K562 (cell line): ENCODE measurements around the gene PRF1. TPM values are rescaled to one million over a fixed set of nuclear protein-coding genes. Genes with fewer than 3 reads are reported as not detected.
A peak's percentile ranks its signal among the peaks of the same experiment; 100 is the strongest.

Experiments used
- CBFA2T2 ChIP-seq: fragments of 450-650 bp; conservative IDR thresholded peaks from 2 replicates; pipeline ENCODE4 v1.6.1; 2017; ENCODE audit warnings: mild to moderate bottlenecking
- NCOA4 ChIP-seq: fragments of 450-650 bp; IDR thresholded peaks from 2 replicates; pipeline ENCODE4 v1.6.1; 2018; ENCODE audit warnings: mild to moderate bottlenecking; ENCODE audit not compliant: partially characterized antibody
- NFATC3 ChIP-seq: fragments of 450-650 bp; IDR thresholded peaks from 2 replicates; pipeline ENCODE4 v1.6.1; 2017; ENCODE audit warnings: mild to moderate bottlenecking
- NONO ChIP-seq, 2 experiments: fragments of 200-400 bp in 1 of 2; fragments of 450-650 bp in 1 of 2; formaldehyde crosslinking in 1 of 2; IDR thresholded peaks; 2 replicates each; pipeline ENCODE4 v1.6.1; 2017; ENCODE audit warnings: low read depth in 2 of 2, mild to moderate bottlenecking in 2 of 2, moderate library complexity in 2 of 2, low read length in 1 of 2
- PHF8 ChIP-seq: fragments of 200-600 bp; sonication (generic); IDR thresholded peaks from 2 replicates; pipeline ENCODE4 v1.6.1; 2012; ENCODE audit warnings: mixed run types, mild to moderate bottlenecking, inconsistent platforms, low read length, moderate library complexity, borderline replicate concordance
- POLR2AphosphoS2 ChIP-seq: IDR thresholded peaks from 2 replicates; pipeline ENCODE4 v1.6.1; 2012; ENCODE audit warnings: low read length, improper control_type of control experiment
- PTBP1 ChIP-seq: fragments of 200-400 bp; formaldehyde crosslinking; IDR thresholded peaks from 2 replicates; pipeline ENCODE4 v1.6.1; 2017; ENCODE audit warnings: low read depth, low read length
- RCOR1 ChIP-seq, 2 experiments: IDR thresholded peaks; 2 replicates each; pipeline ENCODE4 v1.6.1; 2012; ENCODE audit warnings: low read depth in 2 of 2, low read length in 2 of 2, borderline replicate concordance in 1 of 2, improper control_type of control experiment in 1 of 2
- SAFB2 ChIP-seq: fragments of 200-400 bp; formaldehyde crosslinking; IDR thresholded peaks from 2 replicates; pipeline ENCODE4 v1.6.1; 2018; ENCODE audit warnings: borderline replicate concordance, low read length, low read depth, moderate library complexity; ENCODE audit not compliant: severe bottlenecking
- STAT5A ChIP-seq: IDR thresholded peaks from 2 replicates; pipeline ENCODE4 v1.6.1; 2012; ENCODE audit warnings: low read length, inconsistent platforms, borderline replicate concordance
- TARDBP ChIP-seq: fragments of 450-650 bp; IDR thresholded peaks from 2 replicates; pipeline ENCODE4 v1.6.1; 2016
- TEAD4 ChIP-seq, 2 experiments: sonication (generic) in 1 of 2; formaldehyde crosslinking in 1 of 2; IDR thresholded peaks; 2 replicates each; pipeline versions ENCODE4 v1.6.1 to v1.8.0; 2012 to 2022; ENCODE audit warnings: borderline replicate concordance in 1 of 2, inconsistent platforms in 1 of 2, low read length in 1 of 2, mild to moderate bottlenecking in 1 of 2, missing genetic modification reagents in 1 of 2
- ZC3H4 ChIP-seq: sonication (generic); formaldehyde crosslinking; IDR thresholded peaks from 2 replicates; pipeline ENCODE4 v1.9.0; 2021; ENCODE audit warnings: missing genetic modification reagents, borderline replicate concordance
- ZNF586 ChIP-seq: fragments of 450-650 bp; formaldehyde crosslinking; conservative IDR thresholded peaks from 2 replicates; pipeline ENCODE4 v1.4.0; 2020; ENCODE audit warnings: mild to moderate bottlenecking, moderate library complexity
- polyA plus RNA-seq, 8 experiments: library from polyadenylated mRNA; depleted of rRNA in 4 of 8; stranded (reverse) in 5 of 8; unstranded in 3 of 8; fragments of >200 nt; fragmentation: Nextera tagmentation in 2 of 8; fragmentation: Illumina TruSeq in 1 of 8; extraction: Ambion mirVana in 2 of 8; extraction: Trizol in 1 of 8; gene quantifications; 2 replicates each; pipeline versions ENCODE4 v1.2.1 to v1.2.3, GENCODE V29; 2011 to 2014; ENCODE audit warnings: inconsistent platforms in 1 of 8, missing spikeins in 1 of 8
- total RNA-seq, 7 experiments: library from RNA; depleted of rRNA in 6 of 7; stranded (reverse); fragments of >200 nt in 6 of 7; fragmentation: Illumina TruSeq in 2 of 7; extraction: Trizol in 2 of 7; gene quantifications; 2 replicates each; pipeline versions ENCODE4 v1.2.1 to v1.2.3, GENCODE V29; 2011 to 2021; ENCODE audit warnings: low replicate concordance in 1 of 7
- TF ChIP-seq, protein P1 (sequence below): fragments of 450-650 bp; IDR thresholded peaks from 2 replicates; pipeline ENCODE4 v1.6.1; 2016
- TF ChIP-seq, protein P2 (sequence below): fragments of 250-450 bp; sonication (Bioruptor Pico); IDR thresholded peaks from 2 replicates; pipeline ENCODE4 v1.8.0; 2022; ENCODE audit warnings: moderate library complexity, mild to moderate bottlenecking, inconsistent platforms
- TF ChIP-seq, protein P3 (sequence below): sonication (generic); formaldehyde crosslinking; IDR thresholded peaks from 2 replicates; pipeline ENCODE4 v1.8.1; 2023; ENCODE audit warnings: mild to moderate bottlenecking, missing genetic modification reagents
- TF ChIP-seq, protein P4 (sequence below), 3 experiments: fragments of 200-800 bp in 1 of 3; fragments of 250-450 bp in 1 of 3; fragments of 450-650 bp in 1 of 3; sonication (Bioruptor Pico) in 1 of 3; sonication (Bioruptor generic) in 1 of 3; formaldehyde crosslinking in 1 of 3; IDR thresholded peaks; 2 replicates each; pipeline versions ENCODE4 v1.6.1 to v1.8.0; 2016 to 2022; ENCODE audit warnings: mild to moderate bottlenecking in 2 of 3, missing genetic modification characterization in 2 of 3, missing compliant biosample characterization in 1 of 3, moderate library complexity in 1 of 3
- TF ChIP-seq, protein P5 (sequence below): sonication (generic); formaldehyde crosslinking; IDR thresholded peaks from 2 replicates; pipeline ENCODE4 v1.8.0; 2022; ENCODE audit warnings: mild to moderate bottlenecking, missing genetic modification reagents

PRF1 gene
- total and polyA plus RNA-seq, 9 of the 15 experiments (the other 6 are each of a cell fraction or from before 2014, with no cell fraction given): 3.8 to 8.6 (median 6.3) TPM

DNA sequence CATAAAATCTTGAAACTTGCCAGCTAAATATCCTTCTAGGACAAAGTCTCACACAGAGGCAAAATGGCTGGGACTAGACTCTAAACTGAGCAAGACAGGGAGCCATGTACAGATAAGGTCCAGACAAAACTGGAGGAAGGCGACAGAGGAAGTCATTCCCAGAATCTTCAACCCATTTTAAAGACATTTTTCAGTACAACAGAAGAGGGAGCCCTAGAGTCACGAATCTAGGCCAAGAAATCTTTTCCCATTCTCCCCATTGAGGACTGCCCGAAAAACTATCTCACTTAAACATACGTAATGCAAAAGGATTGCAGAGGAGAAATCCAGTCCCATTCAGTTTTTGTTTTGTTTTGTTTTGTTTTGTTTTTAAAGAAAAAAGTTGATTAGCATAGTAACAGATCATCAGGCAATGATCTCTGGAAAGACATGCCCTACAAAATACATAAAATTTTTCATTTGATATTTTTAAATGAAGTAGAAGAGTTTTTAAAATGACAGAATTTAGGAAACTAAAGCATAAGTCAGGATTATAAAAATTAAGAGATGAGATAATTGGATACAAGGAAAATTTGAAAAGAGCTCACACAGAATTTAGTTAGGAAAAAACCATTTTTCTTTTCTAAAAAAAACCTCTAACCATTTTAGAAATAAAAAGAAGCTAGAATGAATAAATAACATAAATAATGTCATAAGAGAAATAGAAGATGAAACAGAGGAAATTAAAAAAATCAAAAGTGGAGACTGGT is 16.9 kb upstream of the PRF1 start (continued):
- TF ChIP-seq RCOR1 (IDR thresholded peaks at IDR 0.05; ENCODE audit: borderline replicate concordance in 1 of 2, low read depth in 2 of 2, low read length in 2 of 2) (peak in 1 of 2 experiments; percentile 82; a peak in 2 of 4 replicates), NONO (IDR thresholded peaks at IDR 0.05; ENCODE audit: low read depth in 2 of 2, low read length in 1 of 2) (no peak), PTBP1 (no peak), ZNF586 (no peak), PHF8 (no peak), STAT5A (no peak), CBFA2T2 (no peak), ZC3H4 (CRISPR knock-in tag) (no peak), SAFB2 (no peak), POLR2AphosphoS2 (no peak), NFATC3 (no peak), TARDBP (no peak), TEAD4 (IDR thresholded peaks at IDR 0.05; ENCODE audit: low read length) (peak; percentile 42; the same call in 1 of the 2 replicates), TEAD4 (CRISPR knock-in tag; IDR thresholded peaks at IDR 0.05; ENCODE audit: borderline replicate concordance) (no peak), NCOA4 (no peak)
- TF ChIP-seq, protein P1, sequence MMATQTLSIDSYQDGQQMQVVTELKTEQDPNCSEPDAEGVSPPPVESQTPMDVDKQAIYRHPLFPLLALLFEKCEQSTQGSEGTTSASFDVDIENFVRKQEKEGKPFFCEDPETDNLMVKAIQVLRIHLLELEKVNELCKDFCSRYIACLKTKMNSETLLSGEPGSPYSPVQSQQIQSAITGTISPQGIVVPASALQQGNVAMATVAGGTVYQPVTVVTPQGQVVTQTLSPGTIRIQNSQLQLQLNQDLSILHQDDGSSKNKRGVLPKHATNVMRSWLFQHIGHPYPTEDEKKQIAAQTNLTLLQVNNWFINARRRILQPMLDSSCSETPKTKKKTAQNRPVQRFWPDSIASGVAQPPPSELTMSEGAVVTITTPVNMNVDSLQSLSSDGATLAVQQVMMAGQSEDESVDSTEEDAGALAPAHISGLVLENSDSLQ: no peak
- TF ChIP-seq, protein P2, sequence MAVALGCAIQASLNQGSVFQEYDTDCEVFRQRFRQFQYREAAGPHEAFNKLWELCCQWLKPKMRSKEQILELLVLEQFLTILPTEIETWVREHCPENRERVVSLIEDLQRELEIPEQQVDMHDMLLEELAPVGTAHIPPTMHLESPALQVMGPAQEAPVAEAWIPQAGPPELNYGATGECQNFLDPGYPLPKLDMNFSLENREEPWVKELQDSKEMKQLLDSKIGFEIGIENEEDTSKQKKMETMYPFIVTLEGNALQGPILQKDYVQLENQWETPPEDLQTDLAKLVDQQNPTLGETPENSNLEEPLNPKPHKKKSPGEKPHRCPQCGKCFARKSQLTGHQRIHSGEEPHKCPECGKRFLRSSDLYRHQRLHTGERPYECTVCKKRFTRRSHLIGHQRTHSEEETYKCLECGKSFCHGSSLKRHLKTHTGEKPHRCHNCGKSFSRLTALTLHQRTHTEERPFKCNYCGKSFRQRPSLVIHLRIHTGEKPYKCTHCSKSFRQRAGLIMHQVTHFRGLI: no peak
- TF ChIP-seq, protein P3, sequence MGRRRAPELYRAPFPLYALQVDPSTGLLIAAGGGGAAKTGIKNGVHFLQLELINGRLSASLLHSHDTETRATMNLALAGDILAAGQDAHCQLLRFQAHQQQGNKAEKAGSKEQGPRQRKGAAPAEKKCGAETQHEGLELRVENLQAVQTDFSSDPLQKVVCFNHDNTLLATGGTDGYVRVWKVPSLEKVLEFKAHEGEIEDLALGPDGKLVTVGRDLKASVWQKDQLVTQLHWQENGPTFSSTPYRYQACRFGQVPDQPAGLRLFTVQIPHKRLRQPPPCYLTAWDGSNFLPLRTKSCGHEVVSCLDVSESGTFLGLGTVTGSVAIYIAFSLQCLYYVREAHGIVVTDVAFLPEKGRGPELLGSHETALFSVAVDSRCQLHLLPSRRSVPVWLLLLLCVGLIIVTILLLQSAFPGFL (CRISPR knock-in tag): no peak
- TF ChIP-seq, protein P4, sequence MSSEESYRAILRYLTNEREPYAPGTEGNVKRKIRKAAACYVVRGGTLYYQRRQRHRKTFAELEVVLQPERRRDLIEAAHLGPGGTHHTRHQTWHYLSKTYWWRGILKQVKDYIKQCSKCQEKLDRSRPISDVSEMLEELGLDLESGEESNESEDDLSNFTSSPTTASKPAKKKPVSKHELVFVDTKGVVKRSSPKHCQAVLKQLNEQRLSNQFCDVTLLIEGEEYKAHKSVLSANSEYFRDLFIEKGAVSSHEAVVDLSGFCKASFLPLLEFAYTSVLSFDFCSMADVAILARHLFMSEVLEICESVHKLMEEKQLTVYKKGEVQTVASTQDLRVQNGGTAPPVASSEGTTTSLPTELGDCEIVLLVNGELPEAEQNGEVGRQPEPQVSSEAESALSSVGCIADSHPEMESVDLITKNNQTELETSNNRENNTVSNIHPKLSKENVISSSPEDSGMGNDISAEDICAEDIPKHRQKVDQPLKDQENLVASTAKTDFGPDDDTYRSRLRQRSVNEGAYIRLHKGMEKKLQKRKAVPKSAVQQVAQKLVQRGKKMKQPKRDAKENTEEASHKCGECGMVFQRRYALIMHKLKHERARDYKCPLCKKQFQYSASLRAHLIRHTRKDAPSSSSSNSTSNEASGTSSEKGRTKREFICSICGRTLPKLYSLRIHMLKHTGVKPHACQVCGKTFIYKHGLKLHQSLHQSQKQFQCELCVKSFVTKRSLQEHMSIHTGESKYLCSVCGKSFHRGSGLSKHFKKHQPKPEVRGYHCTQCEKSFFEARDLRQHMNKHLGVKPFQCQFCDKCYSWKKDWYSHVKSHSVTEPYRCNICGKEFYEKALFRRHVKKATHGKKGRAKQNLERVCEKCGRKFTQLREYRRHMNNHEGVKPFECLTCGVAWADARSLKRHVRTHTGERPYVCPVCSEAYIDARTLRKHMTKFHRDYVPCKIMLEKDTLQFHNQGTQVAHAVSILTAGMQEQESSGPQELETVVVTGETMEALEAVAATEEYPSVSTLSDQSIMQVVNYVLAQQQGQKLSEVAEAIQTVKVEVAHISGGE (CRISPR knock-in tag; IDR thresholded peaks at IDR 0.05): 0 out of 6 replicates have a peak, but pooled peaks of 1 of the 3 experiments have one; percentile 28
- TF ChIP-seq, protein P5, sequence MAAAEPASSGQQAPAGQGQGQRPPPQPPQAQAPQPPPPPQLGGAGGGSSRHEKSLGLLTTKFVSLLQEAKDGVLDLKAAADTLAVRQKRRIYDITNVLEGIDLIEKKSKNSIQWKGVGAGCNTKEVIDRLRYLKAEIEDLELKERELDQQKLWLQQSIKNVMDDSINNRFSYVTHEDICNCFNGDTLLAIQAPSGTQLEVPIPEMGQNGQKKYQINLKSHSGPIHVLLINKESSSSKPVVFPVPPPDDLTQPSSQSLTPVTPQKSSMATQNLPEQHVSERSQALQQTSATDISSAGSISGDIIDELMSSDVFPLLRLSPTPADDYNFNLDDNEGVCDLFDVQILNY (CRISPR knock-in tag): no peak
